GM12874 (cell line): ENCODE data around the gene GPX2.

Experiments used
- CTCF ChIP-seq: IDR thresholded peaks from 2 replicates; pipeline ENCODE4 v1.5.1; 2011; ENCODE audit warnings: low read depth, mild to moderate bottlenecking, control low read depth, low read length, moderate library complexity; ENCODE audit not compliant: insufficient read depth

GPX2 gene

GRCh38 chr14:64899958-64900357, 42.6 kb downstream of the GPX2 start:
- no peak for TF ChIP-seq CTCF

GRCh38 chr14:64891839-64892375, 50.6 kb downstream of the GPX2 start:
- TF ChIP-seq CTCF = peak; percentile 15; the same call in 1 of the 2 replicates

- TF ChIP-seq CTCF = no peak
Measured at GRCh38 chr14:64891173-64891838, 51.2 kb downstream of the GPX2 start.

GRCh38 chr14:64889352-64889751, 53.2 kb downstream of the GPX2 start:
- no peak for TF ChIP-seq CTCF
